GM12872 (cell line): Measurements from ENCODE around the gene UPK2.

Source experiments
- CTCF ChIP-seq: IDR thresholded peaks from 3 replicates; pipeline ENCODE4 v1.5.1; 2011; ENCODE audit warnings: low read depth, mild to moderate bottlenecking, low read length, moderate library complexity; ENCODE audit not compliant: insufficient read depth

UPK2 gene

GRCh38 chr11:118921121-118921928 is 34.8 kb upstream of the UPK2 start:
- TF ChIP-seq CTCF = no peak

GRCh38 chr11:118921929-118922744 is 34.0 kb upstream of the UPK2 start:
- TF ChIP-seq CTCF = no peak

- TF ChIP-seq CTCF = no peak
Observed at GRCh38 chr11:118922745-118923627, 33.1 kb upstream of the UPK2 start.

- no peak for TF ChIP-seq CTCF
Observed at GRCh38 chr11:118923721-118924587, 32.1 kb upstream of the UPK2 start.

GRCh38 chr11:118924591-118925585 is 31.2 kb upstream of the UPK2 start:
- TF ChIP-seq CTCF = no peak

- no peak for TF ChIP-seq CTCF
Observed at GRCh38 chr11:118927554-118928100, 28.5 kb upstream of the UPK2 start.
